CD14-positive monocyte (primary cell): Measurements from ENCODE around the gene LRRC7. TPM values are rescaled to one million over a fixed set of nuclear protein-coding genes. Genes with fewer than 3 reads are reported as not detected.

Experiments
- DNase-seq, 3 donors: peaks; one replicate each; pipeline ENCODE4 v3.0.0-alpha.2; 2011 to 2022
- H2AFZ ChIP-seq: 2 replicates; pipeline ENCODE4 v1.6.0; 2012; ENCODE audit warnings: mild to moderate bottlenecking, low read depth, low read length, inconsistent platforms; ENCODE audit not compliant: insufficient read depth, poor library complexity, severe bottlenecking
- H3K27ac ChIP-seq, 2 donors: 1 replicate in 1 of 2; 2 replicates in 1 of 2; pipeline ENCODE4 v1.5.1; 2012 to 2013; ENCODE audit warnings: low read length in 2 of 2, control low read depth in 1 of 2, inconsistent platforms in 1 of 2, low read depth in 1 of 2, mild to moderate bottlenecking in 1 of 2
- H3K27me3 ChIP-seq, 2 donors: one replicate each; pipeline versions ENCODE4 v1.6.0 to v1.6.1; 2011 to 2013; ENCODE audit warnings: low read length in 2 of 2; ENCODE audit not compliant: control insufficient read depth in 2 of 2, insufficient read depth in 2 of 2
- H3K36me3 ChIP-seq, 2 donors: replicated peaks in 1 of 2; 1 replicate in 1 of 2; 2 replicates in 1 of 2; pipeline versions ENCODE4 v1.5.1 to v1.6.1; 2012 to 2013; ENCODE audit warnings: low read length in 2 of 2, control low read depth in 1 of 2, inconsistent platforms in 1 of 2, mild to moderate bottlenecking in 1 of 2; ENCODE audit not compliant: insufficient read depth in 2 of 2, control insufficient read depth in 1 of 2
- H3K4me1 ChIP-seq, 2 donors: 1 replicate in 1 of 2; 2 replicates in 1 of 2; pipeline versions ENCODE4 v1.5.1 to v1.6.1; 2012 to 2013; ENCODE audit warnings: low read length in 2 of 2, control low read depth in 1 of 2, inconsistent platforms in 1 of 2, mild to moderate bottlenecking in 1 of 2, moderate library complexity in 1 of 2; ENCODE audit not compliant: insufficient read depth in 2 of 2, control insufficient read depth in 1 of 2
- H3K4me2 ChIP-seq: replicated peaks from 2 replicates; pipeline ENCODE3; 2012; ENCODE audit warnings: low read length, moderate library complexity, mild to moderate bottlenecking; ENCODE audit not compliant: poor library complexity, severe bottlenecking; ENCODE audit errors: extremely low read depth
- H3K4me3 ChIP-seq, 3 experiments: fragments of 200-600 bp in 1 of 3; sonication (generic) in 1 of 3; replicated peaks in 1 of 3; 1 replicate in 2 of 3; 2 replicates in 1 of 3; pipeline ENCODE4 v1.5.1; 2011 to 2013; ENCODE audit warnings: low read length in 3 of 3, mild to moderate bottlenecking in 3 of 3, control low read depth in 2 of 3, low read depth in 2 of 3, inconsistent platforms in 1 of 3, moderate library complexity in 1 of 3
- H3K79me2 ChIP-seq: 2 replicates; pipeline ENCODE4 v1.6.0; 2012; ENCODE audit warnings: mild to moderate bottlenecking, control low read depth, inconsistent platforms, low read length, moderate library complexity; ENCODE audit not compliant: insufficient read depth
- H3K9ac ChIP-seq: 2 replicates; pipeline ENCODE4 v1.6.0; 2017; ENCODE audit warnings: low read length, mild to moderate bottlenecking; ENCODE audit not compliant: insufficient read depth, poor library complexity, severe bottlenecking
- H3K9me3 ChIP-seq, 2 donors: replicated peaks in 1 of 2; 1 replicate in 1 of 2; 2 replicates in 1 of 2; pipeline versions ENCODE4 v1.5.1 to v1.6.1; 2012 to 2013; ENCODE audit warnings: low read length in 2 of 2, control low read depth in 1 of 2; ENCODE audit not compliant: control insufficient read depth in 1 of 2, insufficient read depth in 1 of 2
- H4K20me1 ChIP-seq: 2 replicates; pipeline ENCODE4 v1.6.0; 2012; ENCODE audit warnings: mild to moderate bottlenecking, low read length, control low read depth, moderate library complexity; ENCODE audit not compliant: insufficient read depth
- H3K27ac Mint-ChIP-seq, 7 donors: one replicate each; pipeline ENCODE4 v1.8.0; 2020; ENCODE audit warnings: mild to moderate bottlenecking in 7 of 7, mixed read lengths in 7 of 7, moderate library complexity in 6 of 7, inconsistent platforms in 2 of 7
- H3K27me3 Mint-ChIP-seq, 3 donors: one replicate each; pipeline ENCODE4 v1.8.0; 2021 to 2022; ENCODE audit warnings: low read depth in 3 of 3, mild to moderate bottlenecking in 3 of 3, mixed read lengths in 3 of 3, moderate library complexity in 3 of 3, inconsistent platforms in 1 of 3
- H3K36me3 Mint-ChIP-seq, 2 donors: one replicate each; pipeline ENCODE4 v1.8.0; 2020; ENCODE audit warnings: mixed read lengths in 2 of 2, inconsistent platforms in 1 of 2, mild to moderate bottlenecking in 1 of 2
- H3K4me1 Mint-ChIP-seq: one replicate; pipeline ENCODE4 v1.8.0; 2020; ENCODE audit warnings: mild to moderate bottlenecking, mixed read lengths
- H3K4me3 Mint-ChIP-seq, 2 donors: one replicate each; pipeline ENCODE4 v1.8.0; 2020; ENCODE audit warnings: mild to moderate bottlenecking in 2 of 2, mixed read lengths in 2 of 2, moderate library complexity in 1 of 2
- H3K9me3 Mint-ChIP-seq, 7 donors: one replicate each; pipeline ENCODE4 v1.8.0; 2020 to 2022; ENCODE audit warnings: mixed read lengths in 7 of 7, mild to moderate bottlenecking in 6 of 7, moderate library complexity in 6 of 7, inconsistent platforms in 2 of 7
- CTCF ChIP-seq: fragments of 200-600 bp; IDR thresholded peaks from one replicate; pipeline ENCODE4 v1.8.0; 2022; ENCODE audit warnings: antibody characterized with exemption, mild to moderate bottlenecking
- WGBS: methylation state at CpG from one replicate; pipeline ENCODE4 v1.1.5; 2013; ENCODE audit warnings: missing lambda C conversion rate; ENCODE audit not compliant: insufficient coverage; 5-methylcytosine and 5-hydroxymethylcytosine counted together
- intact Hi-C, 2 donors: fragments of 100-400 bp; cut with micrococcal nuclease; formaldehyde crosslinking; loops; one replicate each; pipeline versions ENCODE4 v1.15.0 to v1.15.1; 2023
- polyA plus RNA-seq, 3 donors: library from polyadenylated mRNA; depleted of rRNA in 1 of 3; unstranded in 2 of 3; stranded (reverse) in 1 of 3; fragments of 300-500 nt in 2 of 3; fragments of >200 nt in 1 of 3; fragmentation: Illumina TruSeq in 2 of 3; gene quantifications; 1 replicate in 2 of 3; 2 replicates in 1 of 3; pipeline ENCODE4 v1.2.3, GENCODE V29; 2012 to 2021

Gene LRRC7
- polyA plus RNA-seq, 3 donors, result not detected

- H3K9me3 Mint-ChIP-seq, result peaks cover 0 to 2% (median 0%) of the 10 kb centered on the region in 7 donors
- H3K4me1 ChIP-seq, result no peaks in the 10 kb centered on the region
- no peaks in the 10 kb centered on the region for H3K36me3 Mint-ChIP-seq
- H3K4me3 ChIP-seq, result no peak overlapping the region
- H3K27me3 Mint-ChIP-seq, result no peaks in the 10 kb centered on the region
- H3K36me3 ChIP-seq, result no peaks in the 10 kb centered on the region
- WGBS, result no CpG with 5 or more reads among the region's 2 CpGs
- no peak overlapping the region for H2AFZ ChIP-seq
- H3K4me3 Mint-ChIP-seq, result no peak overlapping the region
- intact Hi-C loops, result no loop called here
- no peak for DNase-seq
- TF ChIP-seq CTCF, result no peak
- no peaks in the 10 kb centered on the region for H3K79me2 ChIP-seq
- no peak overlapping the region for H3K9ac ChIP-seq
- no peaks in the 10 kb centered on the region for H3K27me3 ChIP-seq
- H4K20me1 ChIP-seq, result no peaks in the 10 kb centered on the region
- no peak overlapping the region for H3K27ac ChIP-seq
- H3K4me1 Mint-ChIP-seq, result no peaks in the 10 kb centered on the region
- H3K4me2 ChIP-seq, result no peak overlapping the region
- no peak overlapping the region for H3K27ac Mint-ChIP-seq
- no peaks in the 10 kb centered on the region for H3K9me3 ChIP-seq
These were observed 523.2 kb downstream of the LRRC7 start for GRCh38 chr1:70090875-70091274.

GRCh38 chr1:70091811-70092210 lies 524.1 kb downstream of the LRRC7 start:
- H3K27me3 Mint-ChIP-seq, result no peaks in the 10 kb centered on the region
- intact Hi-C loops, result no loop called here
- H3K9me3 Mint-ChIP-seq, result peaks cover 0 to 2% (median 0%) of the 10 kb centered on the region in 7 donors

More at GRCh38 chr1:70091811-70092210, 524.1 kb downstream of the LRRC7 start:
- no peak overlapping the region for H3K4me2 ChIP-seq
- no peak overlapping the region for H3K9ac ChIP-seq
- H3K4me1 ChIP-seq, result no peaks in the 10 kb centered on the region
- no peaks in the 10 kb centered on the region for H4K20me1 ChIP-seq
- no peaks in the 10 kb centered on the region for H3K9me3 ChIP-seq
- Mint-ChIP-seq H3K36me3 (no peaks in the 10 kb centered on the region), H3K4me3 (no peak overlapping the region), H3K4me1 (no peaks in the 10 kb centered on the region), H3K27ac (no peak overlapping the region)
- DNase-seq, result no peak
- no peak overlapping the region for H2AFZ ChIP-seq
- H3K79me2 ChIP-seq, result no peaks in the 10 kb centered on the region
- H3K36me3 ChIP-seq, result no peaks in the 10 kb centered on the region
- no peak overlapping the region for H3K27ac ChIP-seq
- H3K27me3 ChIP-seq, result no peaks in the 10 kb centered on the region
- no peak for TF ChIP-seq CTCF
- H3K4me3 ChIP-seq, result no peak overlapping the region
